ENCODE measurements around the gene GFRA1.

- TF ChIP-seq POLR2A (IDR thresholded peaks at IDR 0.05): no peak
- no peak for TF ChIP-seq CTCF (IDR thresholded peaks at IDR 0.05)
- TF ChIP-seq EP300 (IDR thresholded peaks at IDR 0.05): no peak
These were observed 160.5 kb downstream of the GFRA1 start for GRCh38 chr10:116112232-116113231.
